ENCODE results near the gene SMG6.

SMG6 gene

GRCh38 chr17:2138318-2138717, 165.3 kb downstream of the SMG6 start:
- no peaks in the 10 kb centered on the region for H3K9me3 ChIP-seq (ENCODE audit: low read length)
- peak overlapping the region; percentile 64; the same call in 1 of the 2 replicates for H3K4me2 ChIP-seq (ENCODE audit: low read length)
- H3K27ac ChIP-seq (ENCODE audit: low read depth, low read length, poor library complexity, severe bottlenecking): peak overlapping the region; percentile 82
- peaks cover 41% of the 10 kb centered on the region for H3K4me1 ChIP-seq (ENCODE audit: insufficient read depth, low read length, severe bottlenecking)
- H2AFZ ChIP-seq (ENCODE audit: low read length): no peak overlapping the region
- H3K4me3 ChIP-seq (ENCODE audit: low read depth, low read length, poor library complexity, severe bottlenecking): no peak overlapping the region
- H3K9ac ChIP-seq (ENCODE audit: low read length): peak overlapping the region; percentile 18; the same call in 1 of the 2 replicates
- no peaks in the 10 kb centered on the region; the same call in 1 of the 2 replicates for H3F3A ChIP-seq (ENCODE audit: insufficient read depth, low read length)
- no peaks in the 10 kb centered on the region for H3K9me2 ChIP-seq (ENCODE audit: low read depth, low read length)
- no peaks in the 10 kb centered on the region for H3K27me3 ChIP-seq (ENCODE audit: insufficient read depth, low read length)
- TF ChIP-seq EZH2 (IDR thresholded peaks at IDR 0.05; ENCODE audit: borderline replicate concordance, low read length): no peak
- TF ChIP-seq, protein P1, sequence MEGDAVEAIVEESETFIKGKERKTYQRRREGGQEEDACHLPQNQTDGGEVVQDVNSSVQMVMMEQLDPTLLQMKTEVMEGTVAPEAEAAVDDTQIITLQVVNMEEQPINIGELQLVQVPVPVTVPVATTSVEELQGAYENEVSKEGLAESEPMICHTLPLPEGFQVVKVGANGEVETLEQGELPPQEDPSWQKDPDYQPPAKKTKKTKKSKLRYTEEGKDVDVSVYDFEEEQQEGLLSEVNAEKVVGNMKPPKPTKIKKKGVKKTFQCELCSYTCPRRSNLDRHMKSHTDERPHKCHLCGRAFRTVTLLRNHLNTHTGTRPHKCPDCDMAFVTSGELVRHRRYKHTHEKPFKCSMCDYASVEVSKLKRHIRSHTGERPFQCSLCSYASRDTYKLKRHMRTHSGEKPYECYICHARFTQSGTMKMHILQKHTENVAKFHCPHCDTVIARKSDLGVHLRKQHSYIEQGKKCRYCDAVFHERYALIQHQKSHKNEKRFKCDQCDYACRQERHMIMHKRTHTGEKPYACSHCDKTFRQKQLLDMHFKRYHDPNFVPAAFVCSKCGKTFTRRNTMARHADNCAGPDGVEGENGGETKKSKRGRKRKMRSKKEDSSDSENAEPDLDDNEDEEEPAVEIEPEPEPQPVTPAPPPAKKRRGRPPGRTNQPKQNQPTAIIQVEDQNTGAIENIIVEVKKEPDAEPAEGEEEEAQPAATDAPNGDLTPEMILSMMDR (IDR thresholded peaks at IDR 0.05; ENCODE audit: low read length): no peak
- no peaks in the 10 kb centered on the region for H3K79me2 ChIP-seq (ENCODE audit: insufficient read depth, low read length)
- H3K36me3 ChIP-seq (ENCODE audit: insufficient read depth, low read length): no peaks in the 10 kb centered on the region
- H4K20me1 ChIP-seq (ENCODE audit: insufficient read depth, low read length): no peaks in the 10 kb centered on the region

DNA sequence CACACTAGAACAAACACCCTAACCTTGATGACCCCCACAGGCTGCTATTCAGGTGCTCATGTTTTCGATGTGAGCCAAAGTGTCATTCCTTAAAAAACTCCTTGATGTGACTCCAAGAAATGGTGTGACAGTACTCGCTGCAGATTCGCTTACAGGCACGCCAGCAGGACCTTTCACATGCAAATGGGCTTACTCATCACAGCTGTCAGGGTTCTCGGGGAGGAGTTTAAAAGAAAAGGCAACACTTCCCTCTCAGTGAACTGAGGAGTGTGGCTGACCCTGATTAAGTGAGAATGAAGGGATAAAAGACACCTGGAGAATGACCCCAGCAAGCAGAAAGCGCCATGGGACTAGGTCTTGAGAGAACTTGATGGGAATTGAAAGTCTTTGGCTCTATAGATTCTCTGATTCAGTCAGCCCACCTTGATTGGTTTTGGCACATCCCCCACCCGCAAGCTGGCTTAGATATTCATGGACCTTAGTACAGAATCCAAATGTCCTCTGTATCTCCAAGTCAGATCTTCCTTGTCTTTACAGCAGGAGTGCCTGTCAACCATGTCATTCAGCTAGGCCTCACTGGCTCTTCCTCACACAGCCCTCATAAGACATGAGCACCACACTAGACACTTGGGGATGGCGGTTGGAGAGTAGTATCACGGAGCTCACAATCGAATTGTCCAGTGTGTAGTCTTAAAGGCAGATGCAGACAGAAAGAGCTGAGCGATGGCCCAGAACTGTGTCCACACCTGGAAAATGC, 166.1 kb downstream of the SMG6 start:
- Histone ChIP-seq H3K4me2 (ENCODE audit: low read length) (peak overlapping the region; percentile 64), H3K27me3 (ENCODE audit: insufficient read depth, low read length) (no peaks in the 10 kb centered on the region), H2AFZ (ENCODE audit: low read length) (no peak overlapping the region), H3K9me2 (ENCODE audit: low read depth, low read length) (no peaks in the 10 kb centered on the region), H4K20me1 (ENCODE audit: insufficient read depth, low read length) (no peaks in the 10 kb centered on the region), H3K9ac (ENCODE audit: low read length) (peak overlapping the region; percentile 18; the same call in 1 of the 2 replicates), H3K36me3 (ENCODE audit: insufficient read depth, low read length) (no peaks in the 10 kb centered on the region), H3F3A (ENCODE audit: insufficient read depth, low read length) (no peaks in the 10 kb centered on the region; the same call in 1 of the 2 replicates), H3K79me2 (ENCODE audit: insufficient read depth, low read length) (no peaks in the 10 kb centered on the region), H3K4me1 (ENCODE audit: insufficient read depth, low read length, severe bottlenecking) (peaks cover 41% of the 10 kb centered on the region), H3K27ac (ENCODE audit: low read depth, low read length, poor library complexity, severe bottlenecking) (peak overlapping the region; percentile 82), H3K9me3 (ENCODE audit: low read length) (no peaks in the 10 kb centered on the region), H3K4me3 (ENCODE audit: low read depth, low read length, poor library complexity, severe bottlenecking) (peak overlapping the region; percentile 23)
- TF ChIP-seq, protein P1 (IDR thresholded peaks at IDR 0.05; ENCODE audit: low read length): no peak
- no peak for TF ChIP-seq EZH2 (IDR thresholded peaks at IDR 0.05; ENCODE audit: borderline replicate concordance, low read length)

DNA sequence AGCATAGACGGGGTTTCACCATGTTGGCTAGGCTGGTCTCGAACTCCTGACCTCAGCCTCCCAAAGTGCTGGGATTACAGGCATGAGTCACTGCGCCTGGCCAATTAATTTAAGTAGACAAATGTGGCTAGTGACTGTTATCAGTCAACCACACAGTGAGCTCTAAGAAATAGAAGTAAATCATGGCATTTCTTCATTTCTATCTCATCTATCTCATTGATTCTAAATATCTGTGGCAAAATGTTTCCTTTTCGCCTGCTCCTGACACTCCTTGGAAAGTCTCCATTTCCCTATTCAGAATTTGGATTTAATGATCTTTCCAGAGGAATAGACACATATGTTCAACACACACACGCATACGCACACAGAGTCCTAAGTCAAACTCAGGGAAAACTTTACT, 167.3 kb downstream of the SMG6 start:
- H3K4me3 ChIP-seq (ENCODE audit: low read depth, low read length, poor library complexity, severe bottlenecking): no peak overlapping the region
- TF ChIP-seq, protein P1 (IDR thresholded peaks at IDR 0.05; ENCODE audit: low read length): no peak
- no peak for TF ChIP-seq EZH2 (IDR thresholded peaks at IDR 0.05; ENCODE audit: borderline replicate concordance, low read length)
- no peaks in the 10 kb centered on the region for H3K9me2 ChIP-seq (ENCODE audit: low read depth, low read length)
- peaks cover 37% of the 10 kb centered on the region for H3K4me1 ChIP-seq (ENCODE audit: insufficient read depth, low read length, severe bottlenecking)
- no peak overlapping the region for H3K9ac ChIP-seq (ENCODE audit: low read length)
- no peaks in the 10 kb centered on the region for H3K9me3 ChIP-seq (ENCODE audit: low read length)
- H3F3A ChIP-seq (ENCODE audit: insufficient read depth, low read length): no peaks in the 10 kb centered on the region; the same call in 1 of the 2 replicates
- no peaks in the 10 kb centered on the region for H4K20me1 ChIP-seq (ENCODE audit: insufficient read depth, low read length)
- no peak overlapping the region for H3K27ac ChIP-seq (ENCODE audit: low read depth, low read length, poor library complexity, severe bottlenecking)
- no peaks in the 10 kb centered on the region for H3K36me3 ChIP-seq (ENCODE audit: insufficient read depth, low read length)
- no peak overlapping the region for H2AFZ ChIP-seq (ENCODE audit: low read length)
- H3K4me2 ChIP-seq (ENCODE audit: low read length): no peak overlapping the region
- no peaks in the 10 kb centered on the region for H3K79me2 ChIP-seq (ENCODE audit: insufficient read depth, low read length)
- H3K27me3 ChIP-seq (ENCODE audit: insufficient read depth, low read length): no peaks in the 10 kb centered on the region

Data from OCI-LY1 (cell line).